SK-N-SH treated with all-trans-retinoic acid at 6 μM for 48 hours (cell line): Measurements from ENCODE around the gene PRKD3.

Source experiments
- ATAC-seq: fragments of 200-7000 bp; cut with Tn5 transposase; 3 replicates; pipeline ENCODE4 v1.9.1; 2020; ENCODE audit warnings: mild to moderate bottlenecking, moderate library complexity
- ARNTL ChIP-seq: fragments of 450-650 bp; formaldehyde crosslinking; IDR thresholded peaks from 2 replicates; pipeline ENCODE4 v1.5.0; 2020; ENCODE audit warnings: low read depth, mild to moderate bottlenecking, moderate library complexity, borderline replicate concordance
- ISL1 ChIP-seq: fragments of 250-450 bp; sonication (Bioruptor Pico); IDR thresholded peaks from 2 replicates; pipeline ENCODE4 v2.1.2; 2022; ENCODE audit warnings: mild to moderate bottlenecking, moderate library complexity
- PPARA ChIP-seq: fragments of 250-450 bp; sonication (Bioruptor Pico); IDR thresholded peaks from 2 replicates; pipeline ENCODE4 v1.5.0; 2020; ENCODE audit warnings: mild to moderate bottlenecking, borderline replicate concordance
- TCF4 ChIP-seq: fragments of 250-450 bp; sonication (Bioruptor Pico); IDR thresholded peaks from 2 replicates; pipeline ENCODE4 v1.8.0; 2021; ENCODE audit warnings: mild to moderate bottlenecking, moderate library complexity, borderline replicate concordance
- TOX ChIP-seq: fragments of 250-450 bp; sonication (Bioruptor Pico); IDR thresholded peaks from 2 replicates; pipeline ENCODE4 v1.8.0; 2021; ENCODE audit warnings: mild to moderate bottlenecking, moderate library complexity, borderline replicate concordance
- ZC3H10 ChIP-seq: fragments of 250-450 bp; sonication (Bioruptor Pico); IDR thresholded peaks from 2 replicates; pipeline ENCODE4 v1.5.1; 2021; ENCODE audit warnings: mild to moderate bottlenecking, moderate library complexity
- ZFP30 ChIP-seq: fragments of 450-650 bp; formaldehyde crosslinking; IDR thresholded peaks from 2 replicates; pipeline ENCODE4 v1.5.0; 2022; ENCODE audit warnings: mild to moderate bottlenecking, moderate library complexity
- ZNF565 ChIP-seq: fragments of 450-650 bp; formaldehyde crosslinking; conservative IDR thresholded peaks from 2 replicates; pipeline ENCODE4 v1.5.0; 2020; ENCODE audit warnings: low read depth, mild to moderate bottlenecking, moderate library complexity
- ZNF8 ChIP-seq: fragments of 450-650 bp; formaldehyde crosslinking; IDR thresholded peaks from 2 replicates; pipeline ENCODE4 v1.5.0; 2020; ENCODE audit warnings: mild to moderate bottlenecking, moderate library complexity
- TF ChIP-seq, protein P1 (sequence below): fragments of 250-450 bp; sonication (Bioruptor Pico); IDR thresholded peaks from 2 replicates; pipeline ENCODE4 v1.8.0; 2020; ENCODE audit warnings: mild to moderate bottlenecking, moderate library complexity, borderline replicate concordance
- TF ChIP-seq, protein P2 (sequence below): fragments of 250-450 bp; sonication (Bioruptor Pico); IDR thresholded peaks from 2 replicates; pipeline ENCODE4 v1.5.0; 2020; ENCODE audit warnings: mild to moderate bottlenecking, moderate library complexity
- TF ChIP-seq, protein P3 (sequence below): fragments of 250-450 bp; sonication (Bioruptor Pico); IDR thresholded peaks from 2 replicates; pipeline ENCODE4 v1.5.1; 2021; ENCODE audit warnings: mild to moderate bottlenecking, moderate library complexity

The PRKD3 gene

DNA sequence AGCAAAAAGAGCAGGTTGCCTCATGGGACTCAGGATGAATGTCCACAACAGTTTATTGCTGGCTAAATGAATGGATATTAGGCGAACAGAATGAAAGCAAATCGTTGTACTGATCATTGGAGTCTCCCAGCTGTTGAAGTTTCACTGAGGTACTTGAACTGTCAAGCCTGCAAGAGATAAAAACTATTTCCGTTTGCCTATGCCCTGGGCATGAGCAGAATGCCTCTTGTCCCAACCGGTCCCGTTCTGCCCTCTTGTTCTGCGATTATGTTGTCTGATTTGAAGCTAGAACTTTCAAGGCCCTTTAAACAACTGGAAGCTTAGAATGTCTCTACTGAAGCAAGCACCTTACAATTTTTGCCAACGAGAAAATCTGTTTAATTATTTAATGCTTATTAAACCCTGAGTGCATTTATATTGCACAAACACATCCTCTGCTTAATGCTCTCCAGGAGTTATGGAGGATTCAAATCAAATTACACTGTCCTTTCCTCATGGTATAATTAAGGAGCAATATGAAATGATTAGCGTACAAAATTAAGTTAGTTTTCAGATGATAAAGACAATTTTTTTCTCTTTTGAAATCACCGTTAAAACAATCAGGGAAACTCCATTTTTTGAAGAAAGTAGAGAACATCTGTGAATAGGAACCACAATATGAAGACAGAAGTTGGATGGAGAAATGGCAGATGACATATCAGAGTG lies 37.5 kb upstream of the PRKD3 start:
- TF ChIP-seq, protein P1, sequence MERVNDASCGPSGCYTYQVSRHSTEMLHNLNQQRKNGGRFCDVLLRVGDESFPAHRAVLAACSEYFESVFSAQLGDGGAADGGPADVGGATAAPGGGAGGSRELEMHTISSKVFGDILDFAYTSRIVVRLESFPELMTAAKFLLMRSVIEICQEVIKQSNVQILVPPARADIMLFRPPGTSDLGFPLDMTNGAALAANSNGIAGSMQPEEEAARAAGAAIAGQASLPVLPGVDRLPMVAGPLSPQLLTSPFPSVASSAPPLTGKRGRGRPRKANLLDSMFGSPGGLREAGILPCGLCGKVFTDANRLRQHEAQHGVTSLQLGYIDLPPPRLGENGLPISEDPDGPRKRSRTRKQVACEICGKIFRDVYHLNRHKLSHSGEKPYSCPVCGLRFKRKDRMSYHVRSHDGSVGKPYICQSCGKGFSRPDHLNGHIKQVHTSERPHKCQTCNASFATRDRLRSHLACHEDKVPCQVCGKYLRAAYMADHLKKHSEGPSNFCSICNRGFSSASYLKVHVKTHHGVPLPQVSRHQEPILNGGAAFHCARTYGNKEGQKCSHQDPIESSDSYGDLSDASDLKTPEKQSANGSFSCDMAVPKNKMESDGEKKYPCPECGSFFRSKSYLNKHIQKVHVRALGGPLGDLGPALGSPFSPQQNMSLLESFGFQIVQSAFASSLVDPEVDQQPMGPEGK (CRISPR knock-in tag) = no peak
- TF ChIP-seq ZNF8 (CRISPR knock-in tag) = 0 out of 2 replicates have a peak, but pooled peaks have one; percentile 9
- TF ChIP-seq, protein P2, sequence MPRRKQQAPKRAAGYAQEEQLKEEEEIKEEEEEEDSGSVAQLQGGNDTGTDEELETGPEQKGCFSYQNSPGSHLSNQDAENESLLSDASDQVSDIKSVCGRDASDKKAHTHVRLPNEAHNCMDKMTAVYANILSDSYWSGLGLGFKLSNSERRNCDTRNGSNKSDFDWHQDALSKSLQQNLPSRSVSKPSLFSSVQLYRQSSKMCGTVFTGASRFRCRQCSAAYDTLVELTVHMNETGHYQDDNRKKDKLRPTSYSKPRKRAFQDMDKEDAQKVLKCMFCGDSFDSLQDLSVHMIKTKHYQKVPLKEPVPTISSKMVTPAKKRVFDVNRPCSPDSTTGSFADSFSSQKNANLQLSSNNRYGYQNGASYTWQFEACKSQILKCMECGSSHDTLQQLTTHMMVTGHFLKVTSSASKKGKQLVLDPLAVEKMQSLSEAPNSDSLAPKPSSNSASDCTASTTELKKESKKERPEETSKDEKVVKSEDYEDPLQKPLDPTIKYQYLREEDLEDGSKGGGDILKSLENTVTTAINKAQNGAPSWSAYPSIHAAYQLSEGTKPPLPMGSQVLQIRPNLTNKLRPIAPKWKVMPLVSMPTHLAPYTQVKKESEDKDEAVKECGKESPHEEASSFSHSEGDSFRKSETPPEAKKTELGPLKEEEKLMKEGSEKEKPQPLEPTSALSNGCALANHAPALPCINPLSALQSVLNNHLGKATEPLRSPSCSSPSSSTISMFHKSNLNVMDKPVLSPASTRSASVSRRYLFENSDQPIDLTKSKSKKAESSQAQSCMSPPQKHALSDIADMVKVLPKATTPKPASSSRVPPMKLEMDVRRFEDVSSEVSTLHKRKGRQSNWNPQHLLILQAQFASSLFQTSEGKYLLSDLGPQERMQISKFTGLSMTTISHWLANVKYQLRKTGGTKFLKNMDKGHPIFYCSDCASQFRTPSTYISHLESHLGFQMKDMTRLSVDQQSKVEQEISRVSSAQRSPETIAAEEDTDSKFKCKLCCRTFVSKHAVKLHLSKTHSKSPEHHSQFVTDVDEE = peak; percentile 51; the same call in 1 of the 2 replicates
- peak; percentile 71; the same call in 1 of the 2 replicates for TF ChIP-seq TCF4
- peak; percentile 19; the same call in 1 of the 2 replicates for TF ChIP-seq ISL1 (CRISPR knock-in tag)
- ATAC-seq = no peak

DNA sequence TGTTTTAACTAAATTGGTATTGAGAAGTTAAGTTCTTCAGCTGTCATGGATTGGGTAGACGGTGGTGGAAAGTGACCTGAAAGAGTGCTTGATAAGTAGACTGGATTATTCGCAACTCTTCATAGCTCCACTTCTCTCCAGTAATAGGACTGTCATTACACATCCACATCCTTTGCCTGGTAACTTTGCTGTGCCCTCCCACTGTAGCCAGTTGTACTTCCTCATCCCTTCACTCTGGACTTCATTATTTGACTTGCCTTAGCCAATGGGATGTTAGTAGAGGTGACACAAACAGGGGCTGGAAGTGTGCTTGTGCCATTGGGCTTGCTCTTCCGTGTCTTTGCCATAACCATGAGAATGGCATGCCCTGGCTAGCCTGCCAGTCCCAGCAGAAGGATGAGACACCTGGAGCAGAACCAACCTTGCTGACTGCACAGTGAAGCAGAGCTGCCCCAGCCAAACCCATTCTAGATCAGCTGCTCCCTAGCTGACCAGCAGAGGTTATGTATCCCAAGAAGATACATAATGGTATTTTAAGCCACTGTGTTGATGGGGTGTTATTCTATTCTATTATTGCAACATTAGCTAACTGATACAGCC lies 36.7 kb upstream of the PRKD3 start:
- TF ChIP-seq ARNTL (no peak), PPARA (CRISPR knock-in tag) (no peak), ZNF565 (CRISPR knock-in tag) (no peak), ZFP30 (CRISPR knock-in tag) (no peak)
- TF ChIP-seq, protein P2 = no peak

DNA sequence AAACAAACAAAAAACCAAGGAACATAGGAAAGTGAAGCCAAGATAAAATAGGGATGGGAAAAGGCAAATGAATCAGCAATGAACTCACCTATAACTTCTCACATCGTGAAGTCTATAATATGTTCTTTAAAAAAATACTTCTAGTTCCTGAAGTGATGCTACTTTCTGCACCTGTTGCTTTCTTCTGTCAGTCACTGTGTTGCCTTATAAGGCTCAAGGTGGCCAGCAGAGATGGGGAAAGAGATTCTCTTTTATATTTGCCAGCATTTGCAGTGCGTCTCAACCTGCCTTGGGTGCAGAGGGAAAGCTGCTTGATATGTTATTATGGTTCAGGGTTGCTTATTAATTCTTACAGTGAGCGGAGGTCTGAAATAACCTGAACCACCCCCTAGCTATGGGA lies 33.8 kb upstream of the PRKD3 start:
- ATAC-seq = no peak

More for the DNA sequence above, 36.7 kb upstream of the PRKD3 start:
- ATAC-seq = no peak

DNA sequence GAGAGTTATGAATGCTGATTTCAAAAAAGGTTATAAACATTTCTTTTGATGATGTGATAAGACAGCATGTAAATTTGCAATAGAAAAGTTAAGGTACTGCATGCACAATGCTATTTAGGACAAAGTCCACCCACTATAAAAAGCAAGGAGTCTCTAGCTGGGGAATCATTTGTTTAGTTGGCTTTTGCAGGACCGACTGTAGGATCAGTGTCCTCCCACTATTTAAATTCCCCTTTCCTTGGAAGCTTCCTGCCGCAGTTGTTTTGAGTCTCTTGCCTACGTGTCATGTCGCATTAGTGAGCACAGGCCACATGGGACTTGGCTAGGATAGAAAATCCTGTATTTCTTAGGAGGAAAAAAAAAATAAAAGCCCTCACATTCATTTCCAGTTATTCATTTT lies 32.9 kb upstream of the PRKD3 start:
- TF ChIP-seq, protein P2 = no peak
- TF ChIP-seq, protein P3, sequence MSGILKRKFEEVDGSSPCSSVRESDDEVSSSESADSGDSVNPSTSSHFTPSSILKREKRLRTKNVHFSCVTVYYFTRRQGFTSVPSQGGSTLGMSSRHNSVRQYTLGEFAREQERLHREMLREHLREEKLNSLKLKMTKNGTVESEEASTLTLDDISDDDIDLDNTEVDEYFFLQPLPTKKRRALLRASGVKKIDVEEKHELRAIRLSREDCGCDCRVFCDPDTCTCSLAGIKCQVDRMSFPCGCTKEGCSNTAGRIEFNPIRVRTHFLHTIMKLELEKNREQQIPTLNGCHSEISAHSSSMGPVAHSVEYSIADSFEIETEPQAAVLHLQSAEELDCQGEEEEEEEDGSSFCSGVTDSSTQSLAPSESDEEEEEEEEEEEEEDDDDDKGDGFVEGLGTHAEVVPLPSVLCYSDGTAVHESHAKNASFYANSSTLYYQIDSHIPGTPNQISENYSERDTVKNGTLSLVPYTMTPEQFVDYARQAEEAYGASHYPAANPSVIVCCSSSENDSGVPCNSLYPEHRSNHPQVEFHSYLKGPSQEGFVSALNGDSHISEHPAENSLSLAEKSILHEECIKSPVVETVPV (CRISPR knock-in tag) = no peak
- TF ChIP-seq ZC3H10 (CRISPR knock-in tag) (no peak), ISL1 (CRISPR knock-in tag) (no peak)
- peak; percentile 24; the same call in 1 of the 3 replicates for ATAC-seq

More for the DNA sequence above, 33.8 kb upstream of the PRKD3 start:
- TF ChIP-seq TOX (CRISPR knock-in tag) (no peak), ZNF565 (CRISPR knock-in tag) (no peak), TCF4 (no peak)
- TF ChIP-seq, protein P3 (CRISPR knock-in tag) = no peak
